SK-N-SH treated with all-trans-retinoic acid at 6 μM for 48 hours (cell line): Measurements from ENCODE around the gene NUDT11.

Experiments
- PATZ1 ChIP-seq: fragments of 250-450 bp; sonication (Bioruptor Pico); IDR thresholded peaks from 2 replicates; pipeline ENCODE4 v1.8.0; 2020; ENCODE audit warnings: mild to moderate bottlenecking, moderate library complexity, borderline replicate concordance
- TCF4 ChIP-seq: fragments of 250-450 bp; sonication (Bioruptor Pico); IDR thresholded peaks from 2 replicates; pipeline ENCODE4 v1.8.0; 2021; ENCODE audit warnings: mild to moderate bottlenecking, moderate library complexity, borderline replicate concordance
- TSHZ2 ChIP-seq: fragments of 250-450 bp; sonication (Bioruptor Pico); IDR thresholded peaks from 2 replicates; pipeline ENCODE4 v1.5.0; 2020; ENCODE audit warnings: mild to moderate bottlenecking, moderate library complexity
- ZC3H10 ChIP-seq: fragments of 250-450 bp; sonication (Bioruptor Pico); IDR thresholded peaks from 2 replicates; pipeline ENCODE4 v1.5.1; 2021; ENCODE audit warnings: mild to moderate bottlenecking, moderate library complexity

GRCh38 chrX:51440365-51440764 is 56.0 kb downstream of the NUDT11 start:
- TF ChIP-seq ZC3H10 (no peak), PATZ1 (CRISPR knock-in tag) (no peak), TCF4 (CRISPR knock-in tag) (no peak), TSHZ2 (CRISPR knock-in tag) (no peak)
